HepG2 (cell line): Measurements from ENCODE around the gene CACNA1F. TPM values are rescaled to one million over a fixed set of nuclear protein-coding genes. Genes with fewer than 3 reads are reported as not detected.

Source experiments
- ARID2 ChIP-seq: sonication (generic); formaldehyde crosslinking; IDR thresholded peaks from 2 replicates; pipeline ENCODE4 v1.8.1; 2022; ENCODE audit warnings: mild to moderate bottlenecking, missing genetic modification reagents, borderline replicate concordance
- ATF3 ChIP-seq: sonication (generic); formaldehyde crosslinking; IDR thresholded peaks from 2 replicates; pipeline ENCODE4 v1.4.0; 2020; ENCODE audit warnings: missing genetic modification reagents
- KLF13 ChIP-seq: sonication (generic); formaldehyde crosslinking; IDR thresholded peaks from 2 replicates; pipeline ENCODE4 v1.4.0; 2020; ENCODE audit warnings: mild to moderate bottlenecking, missing genetic modification reagents
- MNT ChIP-seq: fragments of 450-650 bp; IDR thresholded peaks from 2 replicates; pipeline ENCODE4 v1.6.1; 2016
- MTF2 ChIP-seq: sonication (generic); formaldehyde crosslinking; IDR thresholded peaks from 2 replicates; pipeline ENCODE4 v1.5.0; 2020; ENCODE audit warnings: missing genetic modification reagents, borderline replicate concordance
- RXRB ChIP-seq: IDR thresholded peaks from 2 replicates; pipeline ENCODE4 v1.6.1; 2016; ENCODE audit warnings: borderline replicate concordance, missing genetic modification reagents, missing compliant biosample characterization
- SNAPC5 ChIP-seq: sonication (generic); formaldehyde crosslinking; IDR thresholded peaks from 2 replicates; pipeline ENCODE4 v1.8.1; 2023; ENCODE audit warnings: mild to moderate bottlenecking, missing genetic modification reagents, borderline replicate concordance
- TOPORS ChIP-seq: sonication (generic); formaldehyde crosslinking; IDR thresholded peaks from 2 replicates; pipeline ENCODE4 v1.8.0; 2023; ENCODE audit warnings: mild to moderate bottlenecking, missing genetic modification reagents
- ZFP36L1 ChIP-seq: sonication (generic); formaldehyde crosslinking; IDR thresholded peaks from 2 replicates; pipeline ENCODE4 v1.8.0; 2022; ENCODE audit warnings: mild to moderate bottlenecking, missing genetic modification reagents, moderate library complexity
- ZFP82 ChIP-seq: sonication (generic); formaldehyde crosslinking; IDR thresholded peaks from 2 replicates; pipeline ENCODE4 v1.5.1; 2020; ENCODE audit warnings: mild to moderate bottlenecking, missing genetic modification reagents, borderline replicate concordance
- ZNF563 ChIP-seq: sonication (generic); formaldehyde crosslinking; IDR thresholded peaks from 2 replicates; pipeline ENCODE4 v1.8.0; 2022; ENCODE audit warnings: mild to moderate bottlenecking, moderate library complexity, missing genetic modification reagents
- ZNF784 ChIP-seq: sonication (generic); formaldehyde crosslinking; IDR thresholded peaks from 2 replicates; pipeline ENCODE4 v1.5.1; 2020; ENCODE audit warnings: missing genetic modification reagents, mild to moderate bottlenecking, borderline replicate concordance
- polyA plus RNA-seq, 8 experiments: library from polyadenylated mRNA; depleted of rRNA in 3 of 8; stranded (reverse) in 7 of 8; unstranded in 1 of 8; fragments of >200 nt; fragmentation: Illumina TruSeq in 4 of 8; extraction: Trizol in 4 of 8; gene quantifications; 2 replicates each; pipeline versions ENCODE4 v1.2.1 to v1.2.3, GENCODE V29; 2011 to 2016; ENCODE audit warnings: low read depth in 4 of 8, missing spikeins in 1 of 8, mixed read lengths in 1 of 8; ENCODE audit not compliant: insufficient read depth in 1 of 8
- total RNA-seq, 5 experiments: library from RNA; depleted of rRNA; stranded (reverse); fragments of >200 nt; fragmentation: Illumina TruSeq; extraction: Trizol; gene quantifications; 2 replicates each; pipeline ENCODE4 v1.2.3, GENCODE V29; 2016; ENCODE audit warnings: low read depth in 1 of 5

Gene CACNA1F
- total and polyA plus RNA-seq, 2 of the 13 experiments (the other 11 are each of a cell fraction or from before 2014, with no cell fraction given): 0.03 TPM; not detected in 1

- TF ChIP-seq ATF3 (CRISPR knock-in tag): no peak
- TF ChIP-seq ZNF563 (CRISPR knock-in tag): no peak
- TF ChIP-seq ZFP36L1: no peak
- TF ChIP-seq ZFP82 (CRISPR knock-in tag): no peak
- no peak for TF ChIP-seq SNAPC5 (CRISPR knock-in tag)
- TF ChIP-seq KLF13 (CRISPR knock-in tag): no peak
- TF ChIP-seq RXRB: no peak
- TF ChIP-seq ARID2 (CRISPR knock-in tag): no peak
- TF ChIP-seq MNT: no peak
- no peak for TF ChIP-seq TOPORS (CRISPR knock-in tag)
- no peak for TF ChIP-seq MTF2 (CRISPR knock-in tag)
- no peak for TF ChIP-seq ZNF784
Measured at GRCh38 chrX:49214996-49215526, 18.1 kb downstream of the CACNA1F start (continued).
